ENCODE results near the gene RMRP. TPM values are rescaled to one million over a fixed set of nuclear protein-coding genes. Genes with fewer than 3 reads are reported as not detected.

The RMRP gene
- total and polyA plus RNA-seq, 10 of the 15 experiments (the other 5 are each of a cell fraction or from before 2014, with no cell fraction given): 12.0 to 42,450 (median 6,418) TPM; not detected in 4

- Histone ChIP-seq H3K4me1 (ENCODE audit: control insufficient read depth, insufficient read depth, low read length) (peaks cover 44% of the 10 kb centered on the region), H3K9ac (ENCODE audit: control insufficient read depth, insufficient read depth, low read length) (peak overlapping the region; percentile 64), H3K9me3 (replicated peaks; ENCODE audit: control insufficient read depth, insufficient read depth, low read length) (no peaks in the 10 kb centered on the region), H2AFZ (ENCODE audit: control insufficient read depth, low read depth, low read length) (peak overlapping the region; percentile 62), H3K79me2 (ENCODE audit: control insufficient read depth, insufficient read depth, low read length) (no peaks in the 10 kb centered on the region; the same call in 1 of the 2 replicates), H3K4me3 (peak overlapping the region; percentile 0; the same call in 1 of the 2 replicates), H3K27me3 (replicated peaks in 1 of 2; ENCODE audit: control insufficient read depth in 2 of 2, insufficient read depth in 2 of 2, low read length in 1 of 2) (no peaks in the 10 kb centered on the region; a peak in 1 of 4 replicates), H3K27ac (ENCODE audit: control insufficient read depth, insufficient read depth) (peak overlapping the region; percentile 57), H3K36me3 (ENCODE audit: control insufficient read depth in 2 of 2, insufficient read depth in 2 of 2, low read length in 1 of 2) (no peaks in the 10 kb centered on the region), H3K4me2 (ENCODE audit: control insufficient read depth, insufficient read depth) (peak overlapping the region; percentile 92), H4K20me1 (ENCODE audit: control insufficient read depth, insufficient read depth) (no peaks in the 10 kb centered on the region)
- DNase-seq (ENCODE audit: low read depth, low spot score) (peak; percentile 74), FAIRE-seq (peak; percentile 88), ATAC-seq (peak; percentile 76)
- ChIA-PET RAD21 (ENCODE audit: unreplicated experiment) (interaction anchor here (0.5 to 3.5 kb wide), 19 partner anchors 9 to 164 kb away, joined by 3 to 47 read pairs (median 6); partner anchors contain the start of genes ARHGEF39, CCDC107, CREB3 and RMRP), SMC1A (ENCODE audit: uncharacterized antibody, unreplicated experiment) (interaction anchor here (1.1 to 3.0 kb wide), 17 partner anchors 8 to 129 kb away, joined by 3 to 36 read pairs (median 7); partner anchors contain the start of genes CCDC107, CREB3, RMRP and SIT1), CTCF (interaction anchor here (0.9 to 9.0 kb wide), 15 partner anchors 8 to 207 kb away, joined by 4 to 101 read pairs (median 7); partner anchors contain the start of genes ARHGEF39, CREB3, SIT1 and TESK1), POLR2A (interaction anchor here (0.5 to 6.6 kb wide), 15 partner anchors 13 to 210 kb away, joined by 3 to 85 read pairs (median 7); partner anchors contain the start of genes ARHGEF39, CCDC107, CREB3 and FAM221B)
- BruUV-seq (replicated peaks): no TSS peak
- 48% methylated on average over 17 of the region's 17 CpGs for WGBS (ENCODE audit: insufficient coverage, insufficient replicate concordance, low lambda C conversion rate, missing lambda C conversion rate)
- intact Hi-C loops (cut with micrococcal nuclease; ENCODE audit: unreplicated experiment) (no loop called here), in situ Hi-C loops (cut with MboI) (no loop called here)
- peak; percentile 12; the same call in 1 of the 2 replicates for TF ChIP-seq TCF12 (IDR thresholded peaks at IDR 0.05; ENCODE audit: low read depth, low read length)
- TF ChIP-seq EZH2 (IDR thresholded peaks at IDR 0.05; ENCODE audit: borderline replicate concordance, control insufficient read depth, low read depth, low read length): no peak
- TF ChIP-seq CHD2 (IDR thresholded peaks at IDR 0.05; ENCODE audit: borderline replicate concordance, low read depth, low read length): no peak
- no peak; the same call in 1 of the 2 replicates for TF ChIP-seq USF2 (IDR thresholded peaks at IDR 0.05; ENCODE audit: borderline replicate concordance, low read depth, low read length)
- TF ChIP-seq IRF5 (IDR thresholded peaks at IDR 0.05; ENCODE audit: borderline replicate concordance): no peak
- no peak for TF ChIP-seq YBX1 (IDR thresholded peaks at IDR 0.05)
- TF ChIP-seq RFX5 (IDR thresholded peaks at IDR 0.05; ENCODE audit: low read depth, low read length): no peak
- no peak for TF ChIP-seq CUX1 (IDR thresholded peaks at IDR 0.05; ENCODE audit: insufficient replicate concordance, low read depth, low read length)
- TF ChIP-seq RELB (IDR thresholded peaks at IDR 0.05; ENCODE audit: low read depth): no peak; the same call in 1 of the 2 replicates
Measured at GRCh38 chr9:35618854-35619799, 38.7 kb downstream of the RMRP start.
